Mucosa of descending colon (tissue), 3 donors: ENCODE data around the gene BMP10. TPM values are rescaled to one million over a fixed set of nuclear protein-coding genes. Genes with fewer than 3 reads are reported as not detected.

Experiments used
- ATAC-seq: fragments of 200-7000 bp; cut with Tn5 transposase; one replicate; pipeline ENCODE4 v1.9.1; 2020; ENCODE audit warnings: mild to moderate bottlenecking, moderate library complexity
- DNase-seq, 3 donors: peaks; one replicate each; pipeline ENCODE4 v3.0.0-alpha.2; 2020
- H3K36me3 ChIP-seq: fragments of 200-600 bp; one replicate; pipeline ENCODE4 v1.8.0; 2021; ENCODE audit warnings: low read depth, mild to moderate bottlenecking
- H3K4me1 ChIP-seq: fragments of 200-600 bp; one replicate; pipeline ENCODE4 v1.8.0; 2021; ENCODE audit warnings: low read depth, mild to moderate bottlenecking
- H3K4me3 ChIP-seq: fragments of 200-600 bp; one replicate; pipeline ENCODE4 v1.8.0; 2021; ENCODE audit warnings: mild to moderate bottlenecking
- H3K9me3 ChIP-seq: fragments of 200-600 bp; one replicate; pipeline ENCODE4 v1.8.0; 2021; ENCODE audit warnings: mild to moderate bottlenecking
- CTCF ChIP-seq: fragments of 200-600 bp; IDR thresholded peaks from one replicate; pipeline ENCODE4 v1.8.0; 2022; ENCODE audit warnings: antibody characterized with exemption, mild to moderate bottlenecking
- intact Hi-C, 2 donors: fragments of 100-400 bp; cut with DNase I in 1 of 2; cut with micrococcal nuclease in 1 of 2; formaldehyde crosslinking; loops; one replicate each; pipeline versions ENCODE4 v1.11.0 to v1.11.1; 2022; cut with DNase I, micrococcal nuclease
- total RNA-seq, 3 donors: library from RNA; stranded (reverse); fragmentation: NEBNext Ultra II Directional in 2 of 3; extraction: Animal tissue kit (Norgen Biotek cat#: 25700) in 2 of 3; gene quantifications; one replicate each; pipeline versions ENCODE4 v1.2.1 to v1.2.4, GENCODE V29; 2021 to 2023
- donor health status: DM: no; HTN: no; CAD: no; lungs with moderate emphysema.
- donor health status: DM: no; HTN: no; CAD: no.
- donor health status: DM: no; HTN: yes; CAD: no.

Gene BMP10
- total RNA-seq, 3 donors from 2014 or later: 0.43 TPM; not detected in 2

- ATAC-seq: no peak
- no peaks in the 10 kb centered on the region for H3K9me3 ChIP-seq
- TF ChIP-seq CTCF: no peak
- intact Hi-C loops: no loop called here
- DNase-seq: no peak
- no peaks in the 10 kb centered on the region for H3K36me3 ChIP-seq
- H3K4me3 ChIP-seq: no peak overlapping the region
- H3K4me1 ChIP-seq: no peaks in the 10 kb centered on the region
Observed at GRCh38 chr2:68857202-68857845, 13.9 kb downstream of the BMP10 start.

- ATAC-seq: no peak
- no peak for TF ChIP-seq CTCF
- Histone ChIP-seq H3K36me3 (no peaks in the 10 kb centered on the region), H3K4me1 (no peaks in the 10 kb centered on the region), H3K4me3 (no peak overlapping the region), H3K9me3 (no peaks in the 10 kb centered on the region)
- intact Hi-C loops: no loop called here
- DNase-seq: no peak
Observed at GRCh38 chr2:68855550-68855949, 15.6 kb downstream of the BMP10 start.

GRCh38 chr2:68854476-68854875 is 16.7 kb downstream of the BMP10 start:
- no peaks in the 10 kb centered on the region for H3K9me3 ChIP-seq
- no peak overlapping the region for H3K4me3 ChIP-seq
- DNase-seq (no peak), ATAC-seq (no peak)
- intact Hi-C loops: no loop called here
- H3K4me1 ChIP-seq: no peaks in the 10 kb centered on the region
- no peak for TF ChIP-seq CTCF
- H3K36me3 ChIP-seq: no peaks in the 10 kb centered on the region

- DNase-seq: no peak
- no peak for TF ChIP-seq CTCF
- no peak for ATAC-seq
- Histone ChIP-seq H3K4me1 (no peaks in the 10 kb centered on the region), H3K36me3 (no peaks in the 10 kb centered on the region), H3K4me3 (no peak overlapping the region), H3K9me3 (no peaks in the 10 kb centered on the region)
- intact Hi-C loops: no loop called here
Observed at GRCh38 chr2:68853915-68854314, 17.3 kb downstream of the BMP10 start.

- ATAC-seq (no peak), DNase-seq (no peak)
- no peaks in the 10 kb centered on the region for H3K4me1 ChIP-seq
- H3K9me3 ChIP-seq: no peaks in the 10 kb centered on the region
- intact Hi-C loops: no loop called here
- H3K36me3 ChIP-seq: no peaks in the 10 kb centered on the region
- H3K4me3 ChIP-seq: no peak overlapping the region
- no peak for TF ChIP-seq CTCF
Observed at GRCh38 chr2:68853035-68853434, 18.2 kb downstream of the BMP10 start.

DNA sequence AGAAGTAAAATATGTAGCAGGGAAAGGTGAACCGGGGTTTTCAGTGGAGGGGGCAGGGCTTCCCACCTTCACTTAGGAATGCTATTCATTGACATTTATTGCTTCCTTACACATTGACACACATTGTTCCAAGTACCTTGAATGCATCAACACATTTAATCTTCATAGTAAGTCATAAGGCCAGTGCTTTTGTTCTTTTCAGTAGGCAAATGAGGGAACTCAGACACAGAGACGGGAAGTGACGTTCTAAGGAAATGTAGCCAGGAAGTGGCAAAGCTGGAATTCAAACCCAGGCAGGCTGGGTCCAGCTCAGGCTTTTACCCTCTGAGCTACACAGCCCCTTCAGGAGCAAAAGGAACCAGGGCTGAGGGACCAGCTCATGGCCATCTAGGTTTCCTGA is 20.7 kb downstream of the BMP10 start:
- Histone ChIP-seq H3K4me3 (no peak overlapping the region), H3K36me3 (no peaks in the 10 kb centered on the region), H3K9me3 (no peaks in the 10 kb centered on the region), H3K4me1 (no peaks in the 10 kb centered on the region)
- DNase-seq: no peak
- intact Hi-C loops: no loop called here
- no peak for TF ChIP-seq CTCF
- no peak for ATAC-seq
